HG03460 (cell line): Measurements from ENCODE around the gene EFCC1.

Experiments
- ATAC-seq: cut with Tn5 transposase; IDR thresholded peaks from one replicate; pipeline ENCODE4 v1.9.1; 2021; ENCODE audit not compliant: unreplicated experiment

EFCC1 gene

GRCh38 chr3:128994581-128995546 is 6.2 kb upstream of the EFCC1 start:
- ATAC-seq = no peak

GRCh38 chr3:128995737-128996136 is 5.4 kb upstream of the EFCC1 start:
- no peak for ATAC-seq

DNA sequence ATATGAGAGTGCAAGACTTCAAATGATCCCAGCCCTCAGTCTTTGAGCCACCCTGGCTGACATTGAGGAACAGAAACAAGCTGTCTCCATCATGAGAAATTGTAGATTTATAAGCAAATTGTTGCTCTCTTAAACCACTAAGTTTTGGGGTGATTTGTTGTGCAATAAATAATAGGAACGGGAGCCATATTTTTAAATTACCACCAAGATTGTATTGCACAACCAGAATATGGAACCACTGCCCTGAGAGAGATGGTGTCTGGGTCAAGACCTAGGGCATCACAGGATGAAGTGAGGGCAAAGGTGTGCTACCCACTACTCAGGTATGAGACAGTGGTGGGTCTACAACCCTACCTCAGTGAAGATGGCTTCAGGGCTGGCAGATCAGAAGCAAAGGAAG is 4.9 kb upstream of the EFCC1 start:
- no peak for ATAC-seq

- ATAC-seq = no peak
Observed at GRCh38 chr3:128996726-128997125, 4.4 kb upstream of the EFCC1 start.

DNA sequence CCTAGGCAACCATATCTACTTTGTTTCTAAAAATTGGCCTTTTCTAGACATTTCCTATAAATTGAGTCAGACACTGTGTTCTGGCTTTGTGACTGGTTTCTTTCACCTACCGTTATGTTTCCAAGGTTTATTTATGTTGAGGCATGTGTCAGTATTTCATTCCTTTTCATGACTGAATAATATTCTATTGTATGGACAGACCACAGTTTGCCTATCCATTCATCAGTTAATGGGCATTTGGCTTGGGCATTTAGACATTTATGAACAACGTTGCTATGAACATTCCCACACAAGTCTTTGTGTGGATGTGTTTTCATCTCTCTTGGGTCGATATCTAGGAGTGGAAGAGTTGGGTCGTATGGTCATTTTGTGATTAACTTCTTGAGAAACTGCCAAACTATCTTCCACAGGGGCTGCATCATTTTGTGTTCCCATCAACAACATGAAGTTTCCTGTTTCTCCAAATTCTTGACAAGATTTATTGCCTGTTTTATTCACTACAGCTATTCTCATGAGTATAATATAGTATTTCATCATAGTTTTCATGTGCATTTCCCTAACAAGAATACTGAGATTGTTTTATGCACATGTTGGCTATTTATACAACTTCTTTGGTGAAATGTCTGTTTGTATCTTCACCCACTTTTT is 3.5 kb upstream of the EFCC1 start:
- ATAC-seq = no peak

DNA sequence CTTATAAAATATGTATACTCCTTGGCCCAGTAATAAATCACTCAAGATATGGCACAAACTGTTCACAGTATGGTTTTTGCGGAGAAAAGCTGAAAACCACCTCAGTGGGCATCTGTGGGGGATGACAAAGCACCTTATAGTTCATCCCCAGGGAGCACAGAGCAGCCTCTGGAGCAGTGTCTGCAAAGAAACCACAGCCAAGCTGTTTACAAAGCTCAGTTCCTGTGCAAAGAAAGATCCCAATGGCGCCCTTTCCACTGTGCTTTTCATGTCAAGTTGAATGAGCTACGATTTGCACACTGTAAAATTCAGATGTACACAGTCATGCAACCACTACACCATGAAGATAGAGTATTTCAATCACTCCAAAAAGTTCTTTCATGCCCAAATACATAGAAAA is 2.5 kb upstream of the EFCC1 start:
- ATAC-seq = no peak

- no peak for ATAC-seq
Observed at GRCh38 chr3:128999102-128999501, 2.0 kb upstream of the EFCC1 start.

GRCh38 chr3:129000742-129001100 is 383 bp upstream of the EFCC1 start:
- no peak for ATAC-seq

GRCh38 chr3:129001806-129002572 is 885 bp downstream of the EFCC1 start:
- ATAC-seq = no peak

- ATAC-seq = no peak
Observed at GRCh38 chr3:129002573-129003569, 1.8 kb downstream of the EFCC1 start.

DNA sequence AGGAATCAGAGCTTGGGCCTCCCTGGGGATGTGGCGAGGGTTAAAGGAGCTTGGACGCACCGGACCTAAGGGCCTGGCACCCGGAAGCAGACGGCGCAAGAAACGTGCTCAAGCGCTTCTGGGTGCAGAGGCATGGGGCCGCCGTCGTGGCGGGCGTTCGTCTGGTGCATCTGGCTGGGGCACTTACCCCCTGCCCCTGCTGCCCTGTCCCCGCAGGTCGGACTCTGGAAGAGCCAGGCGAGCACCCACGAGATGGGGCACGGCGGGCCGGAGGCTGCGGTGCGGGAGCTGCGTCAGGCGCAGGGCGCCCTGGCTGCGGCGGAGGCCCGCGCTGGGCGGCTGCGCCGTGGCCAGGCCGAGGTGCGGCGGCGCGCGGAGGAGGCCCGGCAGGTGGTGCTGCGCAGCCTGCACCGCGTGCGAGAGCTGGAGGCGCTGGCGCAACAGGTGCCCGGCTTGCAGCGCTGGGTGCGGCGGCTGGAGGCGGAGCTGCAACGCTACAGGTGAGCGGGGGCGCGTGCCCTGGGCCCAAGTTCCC is 2.5 kb downstream of the EFCC1 start:
- no peak for ATAC-seq

DNA sequence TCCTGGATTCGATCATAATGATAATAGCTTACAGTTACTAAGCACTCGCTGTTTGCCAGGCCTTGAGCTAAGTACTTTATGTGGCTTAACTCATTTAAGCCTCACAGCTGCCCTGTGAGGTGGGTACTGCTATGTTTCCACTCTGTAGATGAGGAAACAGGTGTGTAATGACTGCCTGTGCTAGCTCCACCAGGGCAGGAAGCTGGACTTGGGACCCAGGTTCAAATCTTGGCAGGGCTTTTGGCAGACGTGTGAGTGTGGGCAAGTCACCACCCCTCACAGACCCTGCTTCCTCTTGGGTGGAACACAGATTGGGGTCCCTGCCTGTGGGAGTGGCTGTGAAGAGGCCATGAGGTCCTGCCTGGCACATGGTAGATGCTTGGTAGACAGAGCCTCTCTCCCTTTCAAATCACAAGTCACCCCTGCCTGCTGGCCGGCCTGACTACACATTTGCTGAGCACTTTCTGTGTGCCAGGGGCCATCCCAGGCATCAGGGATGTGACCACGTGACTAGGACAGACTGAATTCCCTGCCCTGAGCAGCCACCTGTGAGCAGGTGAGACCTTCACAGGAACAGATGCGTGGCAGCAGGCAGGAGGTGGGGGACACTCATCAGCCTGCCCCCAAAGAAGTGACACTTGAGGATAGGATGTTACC is 3.7 kb downstream of the EFCC1 start:
- no peak for ATAC-seq

- ATAC-seq = no peak
Observed at GRCh38 chr3:129005526-129006303, 4.6 kb downstream of the EFCC1 start.

GRCh38 chr3:129006864-129007263 is 5.8 kb downstream of the EFCC1 start:
- ATAC-seq = no peak

DNA sequence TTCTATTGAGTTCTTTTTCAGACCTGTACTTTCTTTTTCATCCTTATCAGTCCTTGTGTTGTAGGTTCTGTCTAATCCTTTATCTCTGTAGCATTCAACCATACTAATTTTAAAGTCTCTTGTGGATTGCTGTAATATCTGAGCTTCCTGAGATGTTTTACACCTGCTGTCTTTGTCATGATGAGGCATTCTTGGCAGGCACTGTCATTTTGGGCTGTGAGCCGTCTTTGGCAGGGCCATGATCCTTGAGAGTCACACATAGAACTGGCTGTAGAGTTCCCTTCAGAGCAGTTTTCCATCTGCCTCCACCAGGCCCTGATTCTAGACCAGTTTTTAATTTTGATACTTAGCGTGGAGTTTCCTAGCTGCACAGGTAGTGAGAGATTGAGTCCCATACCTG is 6.7 kb downstream of the EFCC1 start:
- no peak for ATAC-seq

DNA sequence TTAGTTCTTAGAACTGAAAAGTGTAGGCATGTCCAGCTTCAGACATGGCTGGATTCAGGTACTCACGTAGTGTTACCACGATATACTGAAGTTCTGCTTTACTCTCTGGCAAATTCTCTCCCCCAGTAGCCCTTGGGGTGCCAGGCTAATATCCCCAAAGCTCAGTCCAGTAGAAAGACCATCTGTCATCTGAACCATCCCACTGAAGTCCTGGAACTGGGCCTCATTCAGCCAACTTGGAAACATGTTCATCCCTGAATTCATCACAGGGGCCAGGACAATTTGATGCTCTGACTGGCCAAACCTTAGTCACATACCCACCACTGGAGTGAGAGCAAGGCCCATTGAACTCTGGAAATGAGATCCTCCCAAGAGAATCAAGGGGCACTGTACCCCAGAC is 8.2 kb downstream of the EFCC1 start:
- ATAC-seq = no peak

DNA sequence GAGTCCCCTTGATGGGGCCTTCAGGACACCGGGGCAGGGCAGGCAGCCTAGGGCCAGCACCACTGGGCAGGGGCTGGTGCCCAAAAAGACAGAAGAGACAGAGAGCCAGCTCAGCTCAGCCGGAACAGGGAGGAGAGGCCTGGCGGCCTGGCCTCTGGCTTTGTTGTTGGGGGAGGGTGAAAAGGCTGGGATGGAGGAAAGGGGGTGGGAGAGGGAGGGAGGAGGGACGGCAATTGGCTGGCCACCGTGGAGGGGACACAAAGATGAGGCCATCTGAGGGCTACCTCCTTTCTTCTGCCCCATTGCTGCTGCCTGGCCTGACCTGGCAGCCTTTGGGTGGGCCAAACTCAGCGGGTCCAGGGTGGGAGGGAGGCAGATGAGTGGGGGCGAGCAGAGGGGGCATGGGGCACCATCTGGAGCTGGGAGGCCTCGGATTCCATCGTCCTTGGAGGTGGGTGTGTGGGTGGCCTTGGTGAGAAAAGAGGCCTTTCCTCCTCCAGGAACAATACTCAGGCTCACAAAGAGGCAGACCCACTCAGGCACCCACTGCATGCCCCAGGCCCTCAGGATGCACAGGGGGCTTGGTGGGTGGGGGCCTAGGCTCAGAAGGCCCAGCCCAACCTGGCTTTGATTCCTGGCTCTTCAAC is 9.3 kb downstream of the EFCC1 start:
- ATAC-seq = no peak

- no peak for ATAC-seq
Observed at GRCh38 chr3:129013491-129013891, 12.4 kb downstream of the EFCC1 start.
